H1 (cell line): Measurements from ENCODE around the gene GRAMD2A. TPM values are rescaled to one million over a fixed set of nuclear protein-coding genes. Genes with fewer than 3 reads are reported as not detected.

Experiments used
- CTCF ChIA-PET: fragments of 300-600 bp; sonication (Branson Sonifier 250); formaldehyde crosslinking; loops from one replicate; lab custom pipeline; 2021; ENCODE audit not compliant: partially characterized antibody; lab: Charles Lee
- POLR2A ChIA-PET: fragments of 300-600 bp; sonication (Branson Sonifier 250); formaldehyde crosslinking; loops from one replicate; lab custom pipeline; 2021; ENCODE audit warnings: inconsistent platforms; ENCODE audit not compliant: partially characterized antibody; lab: Charles Lee
- DNase-seq, 2 experiments: peaks; one replicate each; pipeline versions ENCODE4 v3.0.0 to v3.0.0-alpha.2; 2010 to 2022; ENCODE audit warnings: low spot score in 2 of 2, low read depth in 1 of 2, mixed read lengths in 1 of 2
- FAIRE-seq: peaks from 2 replicates; lab custom pipeline; 2011; peaks lifted over from hg19 to GRCh38; lab: Jason Lieb, UNC
- H2AFZ ChIP-seq: 2 replicates; pipeline ENCODE4 v1.8.1; 2012; ENCODE audit warnings: low read length, inconsistent platforms
- H2AK5ac ChIP-seq: 2 replicates; pipeline ENCODE4 v1.6.1; 2013; ENCODE audit warnings: low read depth, low read length
- H2BK120ac ChIP-seq: replicated peaks from 2 replicates; pipeline ENCODE3; 2013; ENCODE audit warnings: low read depth, low read length, inconsistent platforms
- H2BK12ac ChIP-seq: 2 replicates; pipeline ENCODE4 v1.6.1; 2013; ENCODE audit warnings: low read depth, low read length
- H2BK15ac ChIP-seq: 2 replicates; pipeline ENCODE4 v1.6.1; 2013; ENCODE audit warnings: low read length
- H2BK20ac ChIP-seq: 2 replicates; pipeline ENCODE4 v1.6.1; 2013; ENCODE audit warnings: low read length
- H2BK5ac ChIP-seq: 2 replicates; pipeline ENCODE4 v1.6.1; 2013; ENCODE audit warnings: low read depth, low read length
- H3K14ac ChIP-seq: 2 replicates; pipeline ENCODE4 v1.6.1; 2013; ENCODE audit warnings: inconsistent platforms; ENCODE audit not compliant: insufficient read length
- H3K18ac ChIP-seq: 2 replicates; pipeline ENCODE4 v1.6.1; 2013; ENCODE audit warnings: low read length; ENCODE audit errors: extremely low read depth
- H3K23ac ChIP-seq: 2 replicates; pipeline ENCODE4 v1.6.1; 2013; ENCODE audit warnings: inconsistent platforms; ENCODE audit not compliant: insufficient read length
- H3K23me2 ChIP-seq: 2 replicates; pipeline ENCODE4 v1.6.1; 2013; ENCODE audit warnings: low read depth, low read length
- H3K27ac ChIP-seq: 2 replicates; pipeline ENCODE4 v1.6.1; 2011; ENCODE audit warnings: low read depth, low read length, inconsistent platforms
- H3K27me3 ChIP-seq, 4 experiments: replicated peaks in 1 of 4; 1 replicate in 1 of 4; 2 replicates in 3 of 4; pipeline versions ENCODE4 v1.6.1 to v1.8.1; 2011 to 2013; ENCODE audit warnings: low read length in 3 of 4, mild to moderate bottlenecking in 3 of 4, inconsistent platforms in 2 of 4, mixed read lengths in 2 of 4, moderate library complexity in 1 of 4; ENCODE audit not compliant: control insufficient read depth in 3 of 4, insufficient read depth in 3 of 4; ENCODE audit errors: extremely low read depth in 1 of 4
- H3K36me3 ChIP-seq, 4 experiments: 2 replicates each; pipeline versions ENCODE4 v1.6.1 to v1.8.1; 2011 to 2013; ENCODE audit warnings: mild to moderate bottlenecking in 4 of 4, low read length in 3 of 4, moderate library complexity in 2 of 4, control low read depth in 1 of 4, inconsistent platforms in 1 of 4; ENCODE audit not compliant: insufficient read depth in 4 of 4, control insufficient read depth in 2 of 4
- H3K4ac ChIP-seq: replicated peaks from 2 replicates; pipeline ENCODE3; 2013; ENCODE audit warnings: low read length, low read depth, mixed read lengths, inconsistent platforms; ENCODE audit not compliant: insufficient read length
- H3K4me1 ChIP-seq, 4 experiments: replicated peaks in 1 of 4; 1 replicate in 1 of 4; 2 replicates in 3 of 4; pipeline versions ENCODE4 v1.6.1 to v1.8.1; 2011 to 2013; ENCODE audit warnings: low read length in 3 of 4, inconsistent platforms in 2 of 4, mixed read lengths in 1 of 4; ENCODE audit not compliant: insufficient read depth in 4 of 4, control insufficient read depth in 3 of 4
- H3K4me2 ChIP-seq, 2 experiments: 2 replicates each; pipeline versions ENCODE4 v1.6.1 to v1.8.1; 2011 to 2013; ENCODE audit warnings: low read depth in 2 of 2, low read length in 2 of 2, control low read depth in 1 of 2, inconsistent platforms in 1 of 2, mild to moderate bottlenecking in 1 of 2; ENCODE audit not compliant: insufficient read depth in 1 of 2
- H3K4me3 ChIP-seq, 4 experiments: fragments of 200-600, 300-600 bp in 1 of 4; sonication (generic), shearing (Covaris generic), sonication (Bioruptor Twin) in 1 of 4; 2 replicates each; pipeline versions ENCODE4 v1.5.1 to v1.8.1; 2011 to 2016; ENCODE audit warnings: low read length in 4 of 4, low read depth in 3 of 4, control low read depth in 2 of 4, inconsistent platforms in 2 of 4, mild to moderate bottlenecking in 2 of 4, mixed read lengths in 1 of 4, moderate library complexity in 1 of 4; ENCODE audit not compliant: insufficient read depth in 2 of 4; ENCODE audit errors: extremely low read depth in 1 of 4
- H3K56ac ChIP-seq: replicated peaks from 2 replicates; pipeline ENCODE3; 2013; ENCODE audit warnings: low read depth, mild to moderate bottlenecking, mixed read lengths, low read length, inconsistent platforms; ENCODE audit not compliant: insufficient read length
- H3K79me1 ChIP-seq: 2 replicates; pipeline ENCODE4 v1.6.1; 2013; ENCODE audit warnings: low read depth, low read length, control low read depth
- H3K79me2 ChIP-seq, 2 experiments: 2 replicates each; pipeline versions ENCODE4 v1.6.1 to v1.8.1; 2012 to 2013; ENCODE audit warnings: low read length in 2 of 2, mild to moderate bottlenecking in 2 of 2, inconsistent platforms in 1 of 2; ENCODE audit not compliant: insufficient read depth in 2 of 2, control insufficient read depth in 1 of 2
- H3K9ac ChIP-seq, 4 experiments: replicated peaks in 1 of 4; 1 replicate in 1 of 4; 2 replicates in 3 of 4; pipeline versions ENCODE4 v1.6.1 to v1.8.1; 2011 to 2013; ENCODE audit warnings: low read depth in 3 of 4, low read length in 3 of 4, control low read depth in 2 of 4, mild to moderate bottlenecking in 2 of 4, moderate library complexity in 2 of 4, inconsistent platforms in 1 of 4; ENCODE audit errors: extremely low read depth in 1 of 4
- H3K9me3 ChIP-seq, 2 experiments: 2 replicates each; pipeline versions ENCODE4 v1.6.1 to v1.8.1; 2012 to 2013; ENCODE audit warnings: mild to moderate bottlenecking in 2 of 2, moderate library complexity in 2 of 2, control low read depth in 1 of 2, inconsistent platforms in 1 of 2, low read depth in 1 of 2, low read length in 1 of 2, mixed read lengths in 1 of 2; ENCODE audit not compliant: insufficient read depth in 2 of 2
- H4K20me1 ChIP-seq, 2 experiments: replicated peaks in 1 of 2; 2 replicates each; pipeline versions ENCODE3 to v1.8.1; 2011 to 2013; ENCODE audit warnings: inconsistent platforms in 2 of 2, low read length in 2 of 2, mild to moderate bottlenecking in 1 of 2; ENCODE audit not compliant: insufficient read depth in 2 of 2, control insufficient read depth in 1 of 2
- H4K5ac ChIP-seq: 2 replicates; pipeline ENCODE4 v1.6.1; 2013; ENCODE audit warnings: low read length, low read depth, mixed read lengths, inconsistent platforms; ENCODE audit not compliant: insufficient read length
- H4K8ac ChIP-seq: 2 replicates; pipeline ENCODE4 v1.8.0; 2013; ENCODE audit warnings: mild to moderate bottlenecking, moderate library complexity, low read length, inconsistent platforms; ENCODE audit not compliant: insufficient read depth; ENCODE audit errors: extremely low read depth
- H4K91ac ChIP-seq: replicated peaks from 2 replicates; pipeline ENCODE3; 2013; ENCODE audit warnings: low read length, mixed read lengths, inconsistent platforms; ENCODE audit not compliant: insufficient read length
- ATF3 ChIP-seq: IDR thresholded peaks from 2 replicates; pipeline ENCODE4 v1.6.1; 2011; ENCODE audit warnings: low read depth, mild to moderate bottlenecking, low read length; ENCODE audit not compliant: insufficient read depth
- BACH1 ChIP-seq: IDR thresholded peaks from 2 replicates; pipeline ENCODE4 v1.6.1; 2012; ENCODE audit warnings: low read length, improper control_type of control experiment
- CTCF ChIP-seq, 3 experiments: IDR thresholded peaks; 1 replicate in 2 of 3; 2 replicates in 1 of 3; pipeline versions ENCODE4 v1.5.1 to v1.6.1; 2011; ENCODE audit warnings: low read length in 3 of 3, mild to moderate bottlenecking in 3 of 3, inconsistent platforms in 2 of 3, low read depth in 1 of 3, moderate library complexity in 1 of 3; ENCODE audit not compliant: insufficient read depth in 1 of 3; ENCODE audit errors: control extremely low read depth in 1 of 3
- E2F6 ChIP-seq: IDR thresholded peaks from 2 replicates; pipeline ENCODE4 v1.6.1; 2012; ENCODE audit warnings: inconsistent platforms
- EZH2 ChIP-seq: fragments of 200-600 bp; sonication (generic); IDR thresholded peaks from 2 replicates; pipeline ENCODE4 v1.7.1; 2012; ENCODE audit warnings: low read depth, mild to moderate bottlenecking, moderate library complexity, low read length, inconsistent platforms; ENCODE audit not compliant: severe bottlenecking
- KDM5A ChIP-seq: fragments of 200-600 bp; IDR thresholded peaks from 2 replicates; pipeline ENCODE4 v1.7.1; 2012; ENCODE audit warnings: mild to moderate bottlenecking, low read length, inconsistent platforms, mixed read lengths
- NANOG ChIP-seq: IDR thresholded peaks from 2 replicates; pipeline ENCODE4 v1.6.1; 2011; ENCODE audit warnings: low read length, low read depth, mild to moderate bottlenecking, inconsistent platforms; ENCODE audit not compliant: insufficient read depth, poor library complexity, severe bottlenecking
- SIX5 ChIP-seq: IDR thresholded peaks from 2 replicates; pipeline ENCODE4 v1.6.1; 2011; ENCODE audit warnings: mild to moderate bottlenecking, low read depth, low read length
- TAF1 ChIP-seq: IDR thresholded peaks from 2 replicates; pipeline ENCODE4 v1.6.1; 2011; ENCODE audit warnings: mild to moderate bottlenecking, low read depth, low read length
- ZNF274 ChIP-seq: IDR thresholded peaks from 2 replicates; pipeline ENCODE4 v1.7.0; 2012; ENCODE audit warnings: low read length, borderline replicate concordance; ENCODE audit errors: extremely low read depth
- WGBS, 2 experiments: shearing (Covaris generic) in 1 of 2; methylation state at CpG; one replicate each; pipeline versions ENCODE4 v1.1.6 to v1.1.7; 2013 to 2015; ENCODE audit warnings: low lambda C conversion rate in 2 of 2, mixed read lengths in 2 of 2, inconsistent platforms in 1 of 2, low coverage in 1 of 2, missing lambda C conversion rate in 1 of 2; ENCODE audit not compliant: insufficient replicate concordance in 2 of 2, insufficient coverage in 1 of 2, insufficient read length in 1 of 2; ENCODE audit errors: extremely low coverage in 1 of 2, missing lambda C conversion rate in 1 of 2; 5-methylcytosine and 5-hydroxymethylcytosine counted together
- polyA plus RNA-seq, 7 experiments: library from polyadenylated mRNA; depleted of rRNA in 3 of 7; stranded (reverse) in 5 of 7; unstranded in 2 of 7; fragments of >200 nt in 5 of 7; fragments of 200-250 nt in 2 of 7; gene quantifications; 1 replicate in 5 of 7; 2 replicates in 1 of 7; 4 replicates in 1 of 7; pipeline versions ENCODE4 v1.2.1 to v1.2.3, GENCODE V29; 2011 to 2013; ENCODE audit warnings: missing spikeins in 2 of 7, mixed read lengths in 2 of 7
- total RNA-seq: library from RNA; stranded (reverse); fragmentation: NEBNext Ultra II Directional; extraction: Animal tissue kit (Norgen Biotek cat#: 25700); gene quantifications from 2 replicates; pipeline ENCODE4 v1.2.1, GENCODE V29; 2021

GRAMD2A gene
- total and polyA plus RNA-seq, 2 of the 8 experiments (the other 6 are each of a cell fraction or from before 2014, with no cell fraction given), result 0.57 to 1.5 TPM

GRCh38 chr15:72110355-72110754, 87.2 kb downstream of the GRAMD2A start:
- Histone ChIP-seq H3K4me2 (no peak overlapping the region), H2AK5ac (no peak overlapping the region), H4K8ac (no peak overlapping the region), H3K27me3 (no peaks in the 10 kb centered on the region), H2BK20ac (no peak overlapping the region), H2AFZ (no peak overlapping the region), H3K79me2 (peaks cover 0 to 26% of the 10 kb centered on the region in 2 experiments; a peak in 2 of 4 replicates), H3K4ac (no peak overlapping the region), H3K4me1 (no peaks in the 10 kb centered on the region), H3K9ac (no peak overlapping the region), H3K56ac (no peak overlapping the region), H3K23ac (no peak overlapping the region), H3K14ac (no peak overlapping the region), H3K36me3 (no peaks in the 10 kb centered on the region), H2BK15ac (no peak overlapping the region), H4K5ac (no peak overlapping the region), H3K4me3 (no peak overlapping the region), H2BK5ac (no peak overlapping the region), H3K9me3 (no peaks in the 10 kb centered on the region), H4K20me1 (peaks cover 0 to 1% of the 10 kb centered on the region in 2 experiments), H3K79me1 (peaks cover 3% of the 10 kb centered on the region; the same call in 1 of the 2 replicates), H4K91ac (no peak overlapping the region), H2BK12ac (no peak overlapping the region), H2BK120ac (no peak overlapping the region), H3K23me2 (no peaks in the 10 kb centered on the region), H3K27ac (no peak overlapping the region), H3K18ac (no peak overlapping the region)
- DNase-seq, result no peak
- CTCF ChIA-PET, result interaction anchor here (0.7 kb wide), 1 partner anchor 1814 kb away, joined by 3 read pairs; no protein-coding TSS in a partner anchor
- POLR2A ChIA-PET, result no interaction called here
- 88% methylated on average over 3 of the region's 3 CpGs; no CpG with 5 or more reads in 1 of the 2 experiments for WGBS, 2 experiments
- FAIRE-seq, result no peak
- TF ChIP-seq EZH2 (no peak), NANOG (no peak), SIX5 (no peak), TAF1 (no peak), ATF3 (no peak), CTCF (IDR thresholded peaks at IDR 0.05; ENCODE audit: control extremely low read depth in 1 of 3, insufficient read depth in 1 of 3, low read depth in 1 of 3, low read length in 3 of 3) (no peak), KDM5A (no peak), E2F6 (no peak), BACH1 (no peak), ZNF274 (no peak)
